ENCODE measurements around the gene GRIA3. TPM values are rescaled to one million over a fixed set of nuclear protein-coding genes. Genes with fewer than 3 reads are reported as not detected.

The GRIA3 gene
- total RNA-seq, 1 experiment from 2014 or later = not detected

- Histone ChIP-seq H3K27me3 (ENCODE audit: insufficient read depth, low read length) (no peaks in the 10 kb centered on the region), H2AFZ (ENCODE audit: low read depth, low read length, poor library complexity, severe bottlenecking) (peak overlapping the region; percentile 99), H3K36me3 (ENCODE audit: control insufficient read depth in 1 of 2, insufficient read depth in 2 of 2, low read length in 2 of 2) (no peaks in the 10 kb centered on the region), H3K4me3 (replicated peaks in 1 of 2; ENCODE audit: low read depth in 1 of 2, low read length in 2 of 2) (peak overlapping the region; percentile 50 to 61), H3K4me1 (ENCODE audit: control insufficient read depth in 1 of 2, insufficient read depth in 2 of 2, low read length in 2 of 2) (no peaks in the 10 kb centered on the region; a peak in 1 of 4 replicates), H3K9me2 (ENCODE audit: insufficient read depth) (no peaks in the 10 kb centered on the region), H3K27ac (ENCODE audit: low read depth, low read length) (0 out of 2 replicates have a peak overlapping the region, but pooled peaks have one; percentile 1), H3K9me3 (ENCODE audit: control insufficient read depth in 1 of 2, insufficient read depth in 1 of 2, low read depth in 1 of 2, low read length in 2 of 2) (no peaks in the 10 kb centered on the region), H3K4me2 (ENCODE audit: low read length) (peak overlapping the region; percentile 72), H4K20me1 (ENCODE audit: insufficient read depth) (no peaks in the 10 kb centered on the region), H3K79me2 (ENCODE audit: insufficient read depth, low read length) (no peaks in the 10 kb centered on the region), H3K9ac (ENCODE audit: low read length) (peak overlapping the region; percentile 50)
- TF ChIP-seq POLR2A (IDR thresholded peaks at IDR 0.05; ENCODE audit: borderline replicate concordance, extremely low read depth, insufficient read depth, insufficient read length) (no peak), CEBPB (IDR thresholded peaks at IDR 0.05; ENCODE audit: low read depth) (no peak), ZBTB33 (IDR thresholded peaks at IDR 0.05; ENCODE audit: extremely low read depth, insufficient replicate concordance, low read length) (no peak), MAX (IDR thresholded peaks at IDR 0.05) (no peak), CBX3 (IDR thresholded peaks at IDR 0.05; ENCODE audit: low read depth) (no peak), ATF3 (IDR thresholded peaks at IDR 0.05) (no peak), CTCF (IDR thresholded peaks at IDR 0.05 in 2 of 3, conservative IDR thresholded peaks at IDR 0.05 in 1 of 3; ENCODE audit: borderline replicate concordance in 1 of 3, insufficient read depth in 1 of 3, low read depth in 2 of 3, low read length in 2 of 3) (no peak), EZH2 (IDR thresholded peaks at IDR 0.05) (no peak), SIN3A (IDR thresholded peaks at IDR 0.05; ENCODE audit: low read depth) (no peak), EZH2phosphoT487 (IDR thresholded peaks at IDR 0.05; ENCODE audit: borderline replicate concordance) (no peak), ZNF274 (IDR thresholded peaks at IDR 0.05; ENCODE audit: low read depth, low read length) (no peak), YY1 (IDR thresholded peaks at IDR 0.05; ENCODE audit: extremely low read depth, insufficient replicate concordance, low read depth, low read length) (no peak)
- BruUV-seq (replicated peaks) = TSS peak; percentile 48
- DNase-seq (ENCODE audit: low read depth, low spot score) (no peak), ATAC-seq (peak; percentile 36)
- intact Hi-C loops (cut with micrococcal nuclease) = no loop called here
- ChIA-PET CTCF (no interaction called here), RAD21 (ENCODE audit: low non-redundant PET in 1 of 2, low total read pairs in 2 of 2, uncharacterized antibody in 2 of 2, unreplicated experiment in 2 of 2) (no interaction called here), POLR2A (no interaction called here)
Observed at GRCh38 chrX:123513585-123514278, 329.7 kb downstream of the GRIA3 start.
